HepG2 (cell line): ENCODE data around the gene TMC8. TPM values are rescaled to one million over a fixed set of nuclear protein-coding genes. Genes with fewer than 3 reads are reported as not detected.
A peak's percentile ranks its signal among the peaks of the same experiment; 100 is the strongest.

Experiments
- AKAP8 ChIP-seq: sonication (generic); formaldehyde crosslinking; IDR thresholded peaks from 2 replicates; pipeline ENCODE4 v1.5.1; 2020; ENCODE audit warnings: mild to moderate bottlenecking, missing genetic modification reagents
- ATF2 ChIP-seq: sonication (generic); formaldehyde crosslinking; IDR thresholded peaks from 2 replicates; pipeline ENCODE4 v1.4.0; 2020; ENCODE audit warnings: missing genetic modification reagents
- FOXP1 ChIP-seq, 2 experiments: fragments of 450-650 bp in 1 of 2; IDR thresholded peaks; 2 replicates each; pipeline ENCODE4 v1.6.1; 2017 to 2018; ENCODE audit warnings: antibody characterized with exemption in 1 of 2
- FOXP4 ChIP-seq: sonication (generic); formaldehyde crosslinking; IDR thresholded peaks from 2 replicates; pipeline ENCODE4 v1.4.0; 2020; ENCODE audit warnings: missing genetic modification reagents
- HMG20A ChIP-seq: IDR thresholded peaks from 2 replicates; pipeline ENCODE4 v1.6.1; 2016; ENCODE audit warnings: borderline replicate concordance
- RARA ChIP-seq: IDR thresholded peaks from 2 replicates; pipeline ENCODE4 v1.6.1; 2016; ENCODE audit warnings: missing genetic modification reagents, missing compliant biosample characterization
- SALL1 ChIP-seq: sonication (generic); formaldehyde crosslinking; IDR thresholded peaks from 2 replicates; pipeline ENCODE4 v1.8.0; 2022; ENCODE audit warnings: mild to moderate bottlenecking, missing genetic modification reagents
- THAP11 ChIP-seq: IDR thresholded peaks from 2 replicates; pipeline ENCODE4 v1.6.1; 2016; ENCODE audit warnings: missing biosample characterization, missing genetic modification reagents
- ZBTB33 ChIP-seq: sonication (generic); formaldehyde crosslinking; IDR thresholded peaks from 2 replicates; pipeline ENCODE4 v1.4.0; 2020; ENCODE audit warnings: missing genetic modification reagents
- ZFP41 ChIP-seq: sonication (generic); formaldehyde crosslinking; IDR thresholded peaks from 2 replicates; pipeline ENCODE4 v1.4.0; 2020; ENCODE audit warnings: mild to moderate bottlenecking, missing genetic modification reagents, borderline replicate concordance
- ZMYM4 ChIP-seq: sonication (generic); formaldehyde crosslinking; IDR thresholded peaks from 2 replicates; pipeline ENCODE4 v1.8.1; 2023; ENCODE audit warnings: mild to moderate bottlenecking, missing genetic modification reagents
- ZNF121 ChIP-seq: sonication (generic); formaldehyde crosslinking; IDR thresholded peaks from 2 replicates; pipeline ENCODE4 v1.5.0; 2020; ENCODE audit warnings: mild to moderate bottlenecking, missing genetic modification reagents
- ZNF251 ChIP-seq: sonication (generic); formaldehyde crosslinking; IDR thresholded peaks from 2 replicates; pipeline ENCODE4 v1.9.0; 2021; ENCODE audit warnings: mild to moderate bottlenecking, missing genetic modification reagents
- ZNF253 ChIP-seq: sonication (generic); formaldehyde crosslinking; IDR thresholded peaks from 2 replicates; pipeline ENCODE4 v1.8.0; 2022; ENCODE audit warnings: mild to moderate bottlenecking, missing genetic modification reagents, borderline replicate concordance
- ZNF687 ChIP-seq: sonication (generic); formaldehyde crosslinking; IDR thresholded peaks from 2 replicates; pipeline ENCODE4 v1.5.1; 2020; ENCODE audit warnings: mild to moderate bottlenecking, missing genetic modification reagents, moderate library complexity
- polyA plus RNA-seq, 8 experiments: library from polyadenylated mRNA; depleted of rRNA in 3 of 8; stranded (reverse) in 7 of 8; unstranded in 1 of 8; fragments of >200 nt; fragmentation: Illumina TruSeq in 4 of 8; extraction: Trizol in 4 of 8; gene quantifications; 2 replicates each; pipeline versions ENCODE4 v1.2.1 to v1.2.3, GENCODE V29; 2011 to 2016; ENCODE audit warnings: low read depth in 4 of 8, missing spikeins in 1 of 8, mixed read lengths in 1 of 8; ENCODE audit not compliant: insufficient read depth in 1 of 8
- total RNA-seq, 5 experiments: library from RNA; depleted of rRNA; stranded (reverse); fragments of >200 nt; fragmentation: Illumina TruSeq; extraction: Trizol; gene quantifications; 2 replicates each; pipeline ENCODE4 v1.2.3, GENCODE V29; 2016; ENCODE audit warnings: low read depth in 1 of 5
- TF ChIP-seq, protein P1 (sequence below), 2 experiments: sonication (generic) in 1 of 2; formaldehyde crosslinking in 1 of 2; IDR thresholded peaks; 2 replicates each; pipeline versions ENCODE4 v1.4.0 to v1.6.1; 2018 to 2020; ENCODE audit warnings: missing genetic modification reagents in 2 of 2, borderline replicate concordance in 1 of 2, low read depth in 1 of 2, mild to moderate bottlenecking in 1 of 2, missing biosample characterization in 1 of 2

The TMC8 gene
- total and polyA plus RNA-seq, 2 of the 13 experiments (the other 11 are each of a cell fraction or from before 2014, with no cell fraction given): 0.53 to 7.8 TPM

GRCh38 chr17:78108726-78109488 lies 21.7 kb upstream of the TMC8 start (continued):
- TF ChIP-seq ZNF121 (CRISPR knock-in tag) (no peak; the same call in 1 of the 2 replicates), ZNF251 (CRISPR knock-in tag) (no peak), ZFP41 (CRISPR knock-in tag) (no peak), HMG20A (CRISPR knock-in tag) (peak; percentile 34; the same call in 1 of the 2 replicates), ZNF253 (no peak), FOXP4 (CRISPR knock-in tag) (peak; percentile 35; the same call in 1 of the 2 replicates), FOXP1 (IDR thresholded peaks at IDR 0.05) (no peak), FOXP1 (CRISPR knock-in tag; IDR thresholded peaks at IDR 0.05) (peak; percentile 25; the same call in 1 of the 2 replicates), AKAP8 (CRISPR knock-in tag) (0 out of 2 replicates have a peak, but pooled peaks have one; percentile 28), ZBTB33 (CRISPR knock-in tag) (peak; percentile 51; the same call in 1 of the 2 replicates), THAP11 (CRISPR knock-in tag) (0 out of 2 replicates have a peak, but pooled peaks have one; percentile 30), ZNF687 (CRISPR knock-in tag) (peak; percentile 30; the same call in 1 of the 2 replicates), SALL1 (CRISPR knock-in tag) (peak; percentile 48; the same call in 1 of the 2 replicates), ZMYM4 (CRISPR knock-in tag) (peak; percentile 34; the same call in 1 of the 2 replicates), RARA (CRISPR knock-in tag) (peak; percentile 80), ATF2 (CRISPR knock-in tag) (peak; percentile 73; the same call in 1 of the 2 replicates)
- TF ChIP-seq, protein P1, sequence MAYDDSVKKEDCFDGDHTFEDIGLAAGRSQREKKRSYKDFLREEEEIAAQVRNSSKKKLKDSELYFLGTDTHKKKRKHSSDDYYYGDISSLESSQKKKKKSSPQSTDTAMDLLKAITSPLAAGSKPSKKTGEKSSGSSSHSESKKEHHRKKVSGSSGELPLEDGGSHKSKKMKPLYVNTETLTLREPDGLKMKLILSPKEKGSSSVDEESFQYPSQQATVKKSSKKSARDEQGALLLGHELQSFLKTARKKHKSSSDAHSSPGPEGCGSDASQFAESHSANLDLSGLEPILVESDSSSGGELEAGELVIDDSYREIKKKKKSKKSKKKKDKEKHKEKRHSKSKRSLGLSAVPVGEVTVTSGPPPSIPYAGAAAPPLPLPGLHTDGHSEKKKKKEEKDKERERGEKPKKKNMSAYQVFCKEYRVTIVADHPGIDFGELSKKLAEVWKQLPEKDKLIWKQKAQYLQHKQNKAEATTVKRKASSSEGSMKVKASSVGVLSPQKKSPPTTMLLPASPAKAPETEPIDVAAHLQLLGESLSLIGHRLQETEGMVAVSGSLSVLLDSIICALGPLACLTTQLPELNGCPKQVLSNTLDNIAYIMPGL (CRISPR knock-in tag; IDR thresholded peaks at IDR 0.05; ENCODE audit: borderline replicate concordance in 1 of 2, low read depth in 1 of 2): no peak
